ENCODE results near the gene ANKIB1.

ANKIB1 gene

DNA sequence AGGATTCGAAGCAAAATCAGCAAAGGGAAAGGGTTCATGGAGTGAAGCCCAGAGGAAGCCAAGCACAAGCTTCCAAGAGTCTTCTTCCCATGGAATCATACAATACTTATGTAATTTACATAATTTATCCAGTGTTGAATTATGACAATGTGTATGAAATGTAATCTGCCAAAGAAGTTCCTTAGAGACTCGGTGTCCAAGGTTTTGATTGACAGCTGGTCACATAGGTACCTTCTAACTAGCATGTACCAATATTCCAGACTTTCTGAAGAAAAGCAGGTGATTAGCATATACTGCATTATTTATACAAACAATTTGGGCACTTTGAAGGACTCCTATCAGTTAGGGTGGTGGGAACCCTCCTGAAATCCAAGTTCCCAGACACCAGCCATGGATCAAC, 35.3 kb downstream of the ANKIB1 start:
- no peak overlapping the region for H3K4me3 ChIP-seq (ENCODE audit: low read depth, low read length)
- H3K9me3 ChIP-seq (ENCODE audit: control insufficient read depth, insufficient read depth, low read depth, low read length) = no peaks in the 10 kb centered on the region
- peaks cover 9% of the 10 kb centered on the region; the same call in 1 of the 2 replicates for H3K4me1 ChIP-seq (ENCODE audit: control insufficient read depth, insufficient read depth, low read length)
- H3K36me3 ChIP-seq (ENCODE audit: control insufficient read depth in 2 of 2, insufficient read depth in 1 of 2, low read length in 2 of 2) = no peaks in the 10 kb centered on the region
- ChIA-PET CTCF (interaction anchor here (0.6 kb wide), 1 partner anchor 16 kb away, joined by 4 read pairs; no protein-coding TSS in a partner anchor), POLR2A (no interaction called here)
- TF ChIP-seq ZNF138 (tag by site-specific recombination; IDR thresholded peaks at IDR 0.05; ENCODE audit: borderline replicate concordance) (no peak), ZNF626 (tag by site-specific recombination; IDR thresholded peaks at IDR 0.05) (no peak), SALL2 (tag by site-specific recombination; IDR thresholded peaks at IDR 0.05; ENCODE audit: borderline replicate concordance) (no peak), ZNF155 (tag by site-specific recombination; IDR thresholded peaks at IDR 0.05) (no peak), ZNF121 (tag by site-specific recombination; IDR thresholded peaks at IDR 0.05) (no peak), TCF7L2 (IDR thresholded peaks at IDR 0.05; ENCODE audit: borderline replicate concordance, low read depth, low read length) (no peak), ZFP41 (tag by site-specific recombination; IDR thresholded peaks at IDR 0.05; ENCODE audit: borderline replicate concordance) (no peak), ZNF768 (tag by site-specific recombination; IDR thresholded peaks at IDR 0.05) (no peak), ZNF670 (tag by site-specific recombination; IDR thresholded peaks at IDR 0.05; ENCODE audit: low read depth) (no peak)
- TF ChIP-seq, protein P1, sequence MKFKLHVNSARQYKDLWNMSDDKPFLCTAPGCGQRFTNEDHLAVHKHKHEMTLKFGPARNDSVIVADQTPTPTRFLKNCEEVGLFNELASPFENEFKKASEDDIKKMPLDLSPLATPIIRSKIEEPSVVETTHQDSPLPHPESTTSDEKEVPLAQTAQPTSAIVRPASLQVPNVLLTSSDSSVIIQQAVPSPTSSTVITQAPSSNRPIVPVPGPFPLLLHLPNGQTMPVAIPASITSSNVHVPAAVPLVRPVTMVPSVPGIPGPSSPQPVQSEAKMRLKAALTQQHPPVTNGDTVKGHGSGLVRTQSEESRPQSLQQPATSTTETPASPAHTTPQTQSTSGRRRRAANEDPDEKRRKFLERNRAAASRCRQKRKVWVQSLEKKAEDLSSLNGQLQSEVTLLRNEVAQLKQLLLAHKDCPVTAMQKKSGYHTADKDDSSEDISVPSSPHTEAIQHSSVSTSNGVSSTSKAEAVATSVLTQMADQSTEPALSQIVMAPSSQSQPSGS (tag by site-specific recombination; IDR thresholded peaks at IDR 0.05; ENCODE audit: low read depth) = no peak
- TF ChIP-seq, protein P2, sequence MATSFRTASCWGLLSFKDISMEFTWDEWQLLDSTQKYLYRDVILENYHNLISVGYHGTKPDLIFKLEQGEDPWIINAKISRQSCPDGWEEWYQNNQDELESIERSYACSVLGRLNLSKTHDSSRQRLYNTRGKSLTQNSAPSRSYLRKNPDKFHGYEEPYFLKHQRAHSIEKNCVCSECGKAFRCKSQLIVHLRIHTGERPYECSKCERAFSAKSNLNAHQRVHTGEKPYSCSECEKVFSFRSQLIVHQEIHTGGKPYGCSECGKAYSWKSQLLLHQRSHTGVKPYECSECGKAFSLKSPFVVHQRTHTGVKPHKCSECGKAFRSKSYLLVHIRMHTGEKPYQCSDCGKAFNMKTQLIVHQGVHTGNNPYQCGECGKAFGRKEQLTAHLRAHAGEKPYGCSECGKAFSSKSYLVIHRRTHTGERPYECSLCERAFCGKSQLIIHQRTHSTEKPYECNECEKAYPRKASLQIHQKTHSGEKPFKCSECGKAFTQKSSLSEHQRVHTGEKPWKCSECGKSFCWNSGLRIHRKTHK (tag by site-specific recombination; IDR thresholded peaks at IDR 0.05) = no peak
- TF ChIP-seq, protein P3, sequence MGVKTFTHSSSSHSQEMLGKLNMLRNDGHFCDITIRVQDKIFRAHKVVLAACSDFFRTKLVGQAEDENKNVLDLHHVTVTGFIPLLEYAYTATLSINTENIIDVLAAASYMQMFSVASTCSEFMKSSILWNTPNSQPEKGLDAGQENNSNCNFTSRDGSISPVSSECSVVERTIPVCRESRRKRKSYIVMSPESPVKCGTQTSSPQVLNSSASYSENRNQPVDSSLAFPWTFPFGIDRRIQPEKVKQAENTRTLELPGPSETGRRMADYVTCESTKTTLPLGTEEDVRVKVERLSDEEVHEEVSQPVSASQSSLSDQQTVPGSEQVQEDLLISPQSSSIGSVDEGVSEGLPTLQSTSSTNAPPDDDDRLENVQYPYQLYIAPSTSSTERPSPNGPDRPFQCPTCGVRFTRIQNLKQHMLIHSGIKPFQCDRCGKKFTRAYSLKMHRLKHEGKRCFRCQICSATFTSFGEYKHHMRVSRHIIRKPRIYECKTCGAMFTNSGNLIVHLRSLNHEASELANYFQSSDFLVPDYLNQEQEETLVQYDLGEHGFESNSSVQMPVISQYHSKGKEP (tag by site-specific recombination; IDR thresholded peaks at IDR 0.05) = no peak
- TF ChIP-seq, protein P4, sequence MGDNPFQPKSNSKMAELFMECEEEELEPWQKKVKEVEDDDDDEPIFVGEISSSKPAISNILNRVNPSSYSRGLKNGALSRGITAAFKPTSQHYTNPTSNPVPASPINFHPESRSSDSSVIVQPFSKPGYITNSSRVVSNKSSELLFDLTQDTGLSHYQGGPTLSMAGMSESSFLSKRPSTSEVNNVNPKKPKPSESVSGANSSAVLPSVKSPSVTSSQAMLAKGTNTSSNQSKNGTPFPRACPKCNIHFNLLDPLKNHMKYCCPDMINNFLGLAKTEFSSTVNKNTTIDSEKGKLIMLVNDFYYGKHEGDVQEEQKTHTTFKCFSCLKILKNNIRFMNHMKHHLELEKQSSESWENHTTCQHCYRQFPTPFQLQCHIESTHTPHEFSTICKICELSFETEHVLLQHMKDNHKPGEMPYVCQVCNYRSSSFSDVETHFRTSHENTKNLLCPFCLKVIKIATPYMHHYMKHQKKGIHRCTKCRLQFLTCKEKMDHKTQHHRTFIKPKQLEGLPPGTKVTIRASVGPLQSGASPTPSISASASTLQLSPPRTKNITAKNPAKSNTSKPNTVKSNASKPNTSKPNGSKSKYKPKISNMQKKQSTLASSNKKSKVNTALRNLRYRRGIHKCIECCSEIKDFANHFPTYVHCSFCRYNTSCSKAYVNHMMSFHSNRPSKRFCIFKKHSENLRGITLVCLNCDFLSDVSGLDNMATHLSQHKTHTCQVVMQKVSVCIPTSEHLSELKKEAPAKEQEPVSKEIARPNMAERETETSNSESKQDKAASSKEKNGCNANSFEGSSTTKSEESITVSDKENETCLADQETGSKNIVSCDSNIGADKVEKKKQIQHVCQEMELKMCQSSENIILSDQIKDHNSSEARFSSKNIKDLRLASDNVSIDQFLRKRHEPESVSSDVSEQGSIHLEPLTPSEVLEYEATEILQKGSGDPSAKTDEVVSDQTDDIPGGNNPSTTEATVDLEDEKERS (tag by site-specific recombination; IDR thresholded peaks at IDR 0.05) = no peak
- no peak overlapping the region for H3K27ac ChIP-seq (ENCODE audit: extremely low read depth, low read depth, low read length)

DNA sequence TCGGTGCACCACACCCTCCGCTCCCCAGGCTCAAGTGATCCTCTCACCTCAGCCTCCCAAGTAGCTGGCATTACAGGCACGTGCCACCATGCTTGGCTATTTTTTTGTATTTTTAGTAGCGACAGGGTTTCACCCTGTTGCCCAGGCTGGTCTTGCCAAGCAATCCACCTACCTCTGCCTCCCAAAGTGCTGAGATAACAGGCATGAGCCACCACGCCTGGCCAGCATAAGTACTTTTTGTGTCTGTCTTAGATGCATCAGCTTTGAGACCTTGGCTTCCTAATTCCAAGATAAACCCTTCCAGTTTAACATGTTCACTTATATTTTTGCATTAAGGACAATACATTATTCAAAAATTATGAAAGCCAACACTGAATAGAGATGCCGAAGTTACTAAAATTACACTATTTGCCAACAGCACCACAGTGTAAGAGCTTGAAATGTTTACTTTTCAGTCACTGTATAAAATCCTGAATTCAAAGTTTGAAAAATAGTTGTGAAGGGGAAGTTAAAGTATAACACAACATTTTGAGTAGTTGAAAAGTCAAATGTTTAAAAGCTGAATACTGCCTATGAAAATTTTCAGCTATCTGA, 36.5 kb downstream of the ANKIB1 start:
- Histone ChIP-seq H3K4me3 (ENCODE audit: low read depth, low read length) (no peak overlapping the region), H3K9me3 (ENCODE audit: control insufficient read depth, insufficient read depth, low read depth, low read length) (no peaks in the 10 kb centered on the region), H3K4me1 (ENCODE audit: control insufficient read depth, insufficient read depth, low read length) (peaks cover 9% of the 10 kb centered on the region; the same call in 1 of the 2 replicates), H3K27ac (ENCODE audit: extremely low read depth, low read depth, low read length) (no peak overlapping the region), H3K36me3 (ENCODE audit: control insufficient read depth in 2 of 2, insufficient read depth in 1 of 2, low read length in 2 of 2) (no peaks in the 10 kb centered on the region)
- TF ChIP-seq, protein P5, sequence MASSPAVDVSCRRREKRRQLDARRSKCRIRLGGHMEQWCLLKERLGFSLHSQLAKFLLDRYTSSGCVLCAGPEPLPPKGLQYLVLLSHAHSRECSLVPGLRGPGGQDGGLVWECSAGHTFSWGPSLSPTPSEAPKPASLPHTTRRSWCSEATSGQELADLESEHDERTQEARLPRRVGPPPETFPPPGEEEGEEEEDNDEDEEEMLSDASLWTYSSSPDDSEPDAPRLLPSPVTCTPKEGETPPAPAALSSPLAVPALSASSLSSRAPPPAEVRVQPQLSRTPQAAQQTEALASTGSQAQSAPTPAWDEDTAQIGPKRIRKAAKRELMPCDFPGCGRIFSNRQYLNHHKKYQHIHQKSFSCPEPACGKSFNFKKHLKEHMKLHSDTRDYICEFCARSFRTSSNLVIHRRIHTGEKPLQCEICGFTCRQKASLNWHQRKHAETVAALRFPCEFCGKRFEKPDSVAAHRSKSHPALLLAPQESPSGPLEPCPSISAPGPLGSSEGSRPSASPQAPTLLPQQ (tag by site-specific recombination; IDR thresholded peaks at IDR 0.05) = no peak
- TF ChIP-seq SCRT1 (tag by site-specific recombination; IDR thresholded peaks at IDR 0.05; ENCODE audit: borderline replicate concordance) (peak; percentile 55; the same call in 1 of the 2 replicates), ZBTB48 (tag by site-specific recombination; IDR thresholded peaks at IDR 0.05) (no peak), ZFP37 (tag by site-specific recombination; IDR thresholded peaks at IDR 0.05) (no peak), ZNF184 (tag by site-specific recombination; IDR thresholded peaks at IDR 0.05) (no peak), HOXC10 (CRISPR knock-in tag; IDR thresholded peaks at IDR 0.05) (no peak)
- TF ChIP-seq, protein P6, sequence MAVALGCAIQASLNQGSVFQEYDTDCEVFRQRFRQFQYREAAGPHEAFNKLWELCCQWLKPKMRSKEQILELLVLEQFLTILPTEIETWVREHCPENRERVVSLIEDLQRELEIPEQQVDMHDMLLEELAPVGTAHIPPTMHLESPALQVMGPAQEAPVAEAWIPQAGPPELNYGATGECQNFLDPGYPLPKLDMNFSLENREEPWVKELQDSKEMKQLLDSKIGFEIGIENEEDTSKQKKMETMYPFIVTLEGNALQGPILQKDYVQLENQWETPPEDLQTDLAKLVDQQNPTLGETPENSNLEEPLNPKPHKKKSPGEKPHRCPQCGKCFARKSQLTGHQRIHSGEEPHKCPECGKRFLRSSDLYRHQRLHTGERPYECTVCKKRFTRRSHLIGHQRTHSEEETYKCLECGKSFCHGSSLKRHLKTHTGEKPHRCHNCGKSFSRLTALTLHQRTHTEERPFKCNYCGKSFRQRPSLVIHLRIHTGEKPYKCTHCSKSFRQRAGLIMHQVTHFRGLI (tag by site-specific recombination; IDR thresholded peaks at IDR 0.05) = no peak
- ChIA-PET POLR2A (no interaction called here), CTCF (interaction anchor here (0.5 kb wide), 1 partner anchor 443 kb away, joined by 3 read pairs; no protein-coding TSS in a partner anchor)

Data from HEK293 (cell line).